ENCODE results near the gene TRAF1.
"Not testable (repeated sequence)": the region's sequence is repeated elsewhere in the genome, so short reads cannot be mapped to it uniquely, and the experiment has no call there.

TRAF1 gene
- total RNA-seq = 493 reads per million, percentile 98 among the genes with 10 or more reads in this experiment

- DNase-seq = no peak
Measured at GRCh38 chr9:120926397-120926928, at the start of gene TRAF1. TSS of gene TRAF1 (minus strand) at chr9:120926796. CDS start at chr9:120926075, 721 bp downstream.

- DNase-seq = no peak
Measured at GRCh38 chr9:120974921-120975320, 48.3 kb upstream of the TRAF1 start.

- DNase-seq = no peak
Measured at GRCh38 chr9:120974181-120974580, 47.6 kb upstream of the TRAF1 start.

GRCh38 chr9:120971938-120972337 lies 45.3 kb upstream of the TRAF1 start:
- DNase-seq = no peak

- DNase-seq = not testable (repeated sequence)
Measured at GRCh38 chr9:120971471-120971870, 44.9 kb upstream of the TRAF1 start.

GRCh38 chr9:120970244-120970643 lies 43.6 kb upstream of the TRAF1 start:
- DNase-seq = no peak

GRCh38 chr9:120966013-120966369 lies 39.4 kb upstream of the TRAF1 start:
- DNase-seq = no peak

GRCh38 chr9:120965344-120966012 lies 38.9 kb upstream of the TRAF1 start:
- no peak for DNase-seq

GRCh38 chr9:120961936-120962335 lies 35.3 kb upstream of the TRAF1 start:
- no peak for DNase-seq

GRCh38 chr9:120960001-120960400 lies 33.4 kb upstream of the TRAF1 start:
- DNase-seq = no peak

- no peak for DNase-seq
Measured at GRCh38 chr9:120956862-120957261, 30.3 kb upstream of the TRAF1 start.

- DNase-seq = no peak
Measured at GRCh38 chr9:120951960-120952618, 25.5 kb upstream of the TRAF1 start.

- no peak for DNase-seq
Measured at GRCh38 chr9:120950421-120951388, 24.1 kb upstream of the TRAF1 start.

- DNase-seq = no peak
Measured at GRCh38 chr9:120949290-120949689, 22.7 kb upstream of the TRAF1 start.

- no peak for DNase-seq
Measured at GRCh38 chr9:120948824-120949223, 22.2 kb upstream of the TRAF1 start.

GRCh38 chr9:120947222-120947621 lies 20.6 kb upstream of the TRAF1 start:
- no peak for DNase-seq

- no peak for DNase-seq
Measured at GRCh38 chr9:120946259-120946658, 19.7 kb upstream of the TRAF1 start.

- no peak for DNase-seq
Measured at GRCh38 chr9:120944948-120945347, 18.4 kb upstream of the TRAF1 start.

- no peak for DNase-seq
Measured at GRCh38 chr9:120944434-120944843, 17.8 kb upstream of the TRAF1 start.

GRCh38 chr9:120942186-120943001 lies 15.8 kb upstream of the TRAF1 start:
- no peak for DNase-seq

GRCh38 chr9:120941046-120941770 lies 14.6 kb upstream of the TRAF1 start:
- DNase-seq = no peak
